HG02885 (cell line): ENCODE measurements around the gene PROM2.

Source experiments
- ATAC-seq: cut with Tn5 transposase; IDR thresholded peaks from one replicate; pipeline ENCODE4 v1.9.1; 2021; ENCODE audit warnings: mild to moderate bottlenecking; ENCODE audit not compliant: unreplicated experiment, poor library complexity

The PROM2 gene

GRCh38 chr2:95333056-95333455 is 58.8 kb downstream of the PROM2 start:
- no peak for ATAC-seq

DNA sequence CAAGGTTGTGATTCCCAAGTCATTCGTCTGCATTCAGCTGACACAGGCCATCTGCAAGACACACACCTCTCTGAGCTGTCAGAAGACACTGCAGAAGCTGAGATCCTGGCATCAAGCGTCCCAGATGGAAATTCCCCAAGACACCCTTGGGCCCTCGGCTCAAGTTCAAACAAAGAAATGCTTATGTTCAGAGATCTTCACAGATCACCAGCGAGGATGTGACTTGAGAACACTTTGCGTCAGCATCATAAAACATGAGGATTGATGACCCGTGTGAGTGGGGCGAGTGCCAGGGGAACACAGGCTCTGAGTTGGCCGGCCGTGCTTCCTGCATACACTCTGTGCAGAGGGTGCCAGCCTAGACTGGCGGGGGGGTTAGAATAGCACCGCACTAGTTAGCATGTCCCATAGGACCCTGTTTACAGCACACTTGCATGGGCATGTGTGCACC is 59.7 kb downstream of the PROM2 start:
- no peak for ATAC-seq

DNA sequence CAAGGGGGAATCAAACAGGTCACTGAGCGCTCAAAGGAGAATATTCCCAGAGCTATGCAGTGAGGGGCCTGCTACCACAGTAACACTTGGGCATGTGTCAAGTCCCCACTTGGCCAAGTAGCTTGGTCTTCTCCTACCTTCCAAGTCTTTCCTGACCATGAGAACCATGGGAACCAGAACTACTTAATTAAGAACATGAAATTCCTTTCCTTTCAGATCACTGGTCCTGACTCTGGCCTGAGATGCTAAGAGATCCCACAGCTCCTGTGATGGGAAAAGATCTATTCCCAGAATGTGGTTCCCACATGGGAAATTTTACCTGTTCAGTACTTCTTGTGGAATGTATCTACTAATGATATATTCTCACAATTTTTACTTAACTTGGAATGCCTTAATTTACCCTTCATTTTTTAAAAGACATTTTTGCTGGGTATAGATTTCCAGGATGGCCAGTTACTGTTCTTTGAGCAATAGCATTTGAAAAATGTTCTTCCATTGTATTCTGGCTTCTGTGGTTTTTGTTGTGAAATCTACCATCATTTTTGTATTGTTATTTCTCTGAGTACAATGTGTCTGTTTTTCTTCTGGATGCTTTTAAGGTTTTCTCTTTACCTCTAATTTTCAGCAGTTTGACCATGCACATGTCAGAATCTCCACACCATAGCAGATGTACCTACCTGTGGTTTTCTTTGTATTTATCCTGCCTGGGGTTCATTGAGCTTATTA is 60.8 kb downstream of the PROM2 start:
- ATAC-seq = no peak

- ATAC-seq = no peak
Observed at GRCh38 chr2:95336406-95336805, 62.2 kb downstream of the PROM2 start.

- no peak for ATAC-seq
Observed at GRCh38 chr2:95337829-95338228, 63.6 kb downstream of the PROM2 start.
